Peyer's patch (tissue), 4 donors: Measurements from ENCODE around the gene SRD5A2. TPM values are rescaled to one million over a fixed set of nuclear protein-coding genes. Genes with fewer than 3 reads are reported as not detected.

Experiments
- DNase-seq, 3 donors: peaks; one replicate each; pipeline ENCODE4 v3.0.0-alpha.2; 2017 to 2019
- H3K27ac ChIP-seq, 4 donors: fragments of 200-600 bp; sonication (generic); one replicate each; pipeline ENCODE4 v1.5.1; 2016 to 2019
- H3K27me3 ChIP-seq, 2 donors: fragments of 200-600 bp; sonication (generic); one replicate each; pipeline ENCODE4 v1.5.1; 2019
- H3K36me3 ChIP-seq, 3 donors: fragments of 200-600 bp; sonication (generic); one replicate each; pipeline ENCODE4 v1.5.1; 2016 to 2019
- H3K4me1 ChIP-seq, 4 donors: fragments of 200-600 bp; sonication (generic); one replicate each; pipeline ENCODE4 v1.5.1; 2016 to 2019
- H3K4me3 ChIP-seq, 4 donors: fragments of 200-600 bp; sonication (generic); 1 replicate in 3 of 4; 2 replicates in 1 of 4; pipeline ENCODE4 v1.5.1; 2016 to 2019; ENCODE audit warnings: mild to moderate bottlenecking in 1 of 4
- H3K9me3 ChIP-seq, 4 donors: fragments of 200-600 bp; sonication (generic); one replicate each; pipeline ENCODE4 v1.5.1; 2016 to 2019; ENCODE audit warnings: mild to moderate bottlenecking in 1 of 4
- CTCF ChIP-seq, 6 experiments: fragments of 450-650 bp in 4 of 6; fragments of 200-600 bp in 2 of 6; sonication (generic) in 1 of 6; IDR thresholded peaks; one replicate each; pipeline ENCODE4 v1.5.1; 2017 to 2019; ENCODE audit warnings: antibody characterized with exemption in 6 of 6, mild to moderate bottlenecking in 3 of 6, moderate library complexity in 1 of 6
- POLR2A ChIP-seq, 2 donors: fragments of 450-650 bp; IDR thresholded peaks; one replicate each; pipeline ENCODE4 v1.5.1; 2017; ENCODE audit warnings: antibody characterized with exemption in 2 of 2, mild to moderate bottlenecking in 2 of 2, moderate library complexity in 2 of 2
- total RNA-seq, 4 donors: library from RNA; depleted of rRNA; stranded (reverse); fragments of >200 nt; gene quantifications; one replicate each; pipeline ENCODE4 v1.1.0, GENCODE V29; 2016

Gene SRD5A2
- total RNA-seq, 4 donors from 2014 or later, result not detected

- H3K4me1 ChIP-seq, result no peaks in the 10 kb centered on the region
- no peak overlapping the region for H3K4me3 ChIP-seq
- no peaks in the 10 kb centered on the region for H3K27me3 ChIP-seq
- H3K27ac ChIP-seq, result no peak overlapping the region
- no peaks in the 10 kb centered on the region for H3K36me3 ChIP-seq
- H3K9me3 ChIP-seq, result no peaks in the 10 kb centered on the region
- DNase-seq, result no peak
- no peak for TF ChIP-seq POLR2A (IDR thresholded peaks at IDR 0.05)
- no peak for TF ChIP-seq CTCF (IDR thresholded peaks at IDR 0.05)
Measured at GRCh38 chr2:31563273-31563839, 17.4 kb downstream of the SRD5A2 start.

- H3K4me1 ChIP-seq, result no peaks in the 10 kb centered on the region
- H3K4me3 ChIP-seq, result no peak overlapping the region
- no peak overlapping the region for H3K27ac ChIP-seq
- H3K27me3 ChIP-seq, result no peaks in the 10 kb centered on the region
- H3K36me3 ChIP-seq, result no peaks in the 10 kb centered on the region
- H3K9me3 ChIP-seq, result no peaks in the 10 kb centered on the region
- no peak for DNase-seq
- TF ChIP-seq CTCF (IDR thresholded peaks at IDR 0.05), result no peak
- no peak for TF ChIP-seq POLR2A (IDR thresholded peaks at IDR 0.05)
Measured at GRCh38 chr2:31561823-31562222, 18.9 kb downstream of the SRD5A2 start.

- H3K4me1 ChIP-seq, result no peaks in the 10 kb centered on the region
- H3K4me3 ChIP-seq, result no peak overlapping the region
- no peaks in the 10 kb centered on the region for H3K9me3 ChIP-seq
- H3K36me3 ChIP-seq, result no peaks in the 10 kb centered on the region
- no peak overlapping the region for H3K27ac ChIP-seq
- TF ChIP-seq CTCF (IDR thresholded peaks at IDR 0.05) (no peak), POLR2A (IDR thresholded peaks at IDR 0.05) (no peak)
- no peaks in the 10 kb centered on the region for H3K27me3 ChIP-seq
- no peak for DNase-seq
Measured at GRCh38 chr2:31558401-31559295, 22.1 kb downstream of the SRD5A2 start.

- no peak for TF ChIP-seq CTCF (IDR thresholded peaks at IDR 0.05)
- TF ChIP-seq POLR2A (IDR thresholded peaks at IDR 0.05), result no peak
- DNase-seq, result no peak
- no peaks in the 10 kb centered on the region for H3K27me3 ChIP-seq
- no peaks in the 10 kb centered on the region for H3K4me1 ChIP-seq
- H3K36me3 ChIP-seq, result no peaks in the 10 kb centered on the region
- no peak overlapping the region for H3K27ac ChIP-seq
- H3K9me3 ChIP-seq, result no peaks in the 10 kb centered on the region
- no peak overlapping the region for H3K4me3 ChIP-seq
Measured at GRCh38 chr2:31556940-31557339, 23.8 kb downstream of the SRD5A2 start.

GRCh38 chr2:31555967-31556706 lies 24.6 kb downstream of the SRD5A2 start:
- Histone ChIP-seq H3K36me3 (no peaks in the 10 kb centered on the region), H3K9me3 (no peaks in the 10 kb centered on the region), H3K4me3 (no peak overlapping the region), H3K27ac (no peak overlapping the region), H3K27me3 (no peaks in the 10 kb centered on the region), H3K4me1 (no peaks in the 10 kb centered on the region)
- no peak for DNase-seq
- TF ChIP-seq POLR2A (IDR thresholded peaks at IDR 0.05) (no peak), CTCF (IDR thresholded peaks at IDR 0.05) (no peak)
